BE2C (cell line): ENCODE measurements around the gene MRTFA.

Source experiments
- DNase-seq: peaks from one replicate; pipeline ENCODE4 v3.0.0-alpha.2; 2020
- H3K27me3 ChIP-seq: fragments of 250-450 bp; sonication (Bioruptor Pico); 2 replicates; pipeline ENCODE4 v1.5.1; 2020; ENCODE audit warnings: mild to moderate bottlenecking
- H3K36me3 ChIP-seq: fragments of 250-450 bp; sonication (Bioruptor Pico); 2 replicates; pipeline ENCODE4 v1.5.1; 2020; ENCODE audit warnings: mild to moderate bottlenecking
- H3K4me1 ChIP-seq: fragments of 250-450 bp; sonication (Bioruptor Pico); 2 replicates; pipeline ENCODE4 v1.5.1; 2020
- H3K4me3 ChIP-seq: 2 replicates; pipeline ENCODE4 v1.5.1; 2011; ENCODE audit warnings: low read depth, low read length
- H3K9me3 ChIP-seq: fragments of 250-450 bp; sonication (Bioruptor Pico); 2 replicates; pipeline ENCODE4 v1.5.1; 2020
- TF ChIP-seq, protein P1 (sequence below): IDR thresholded peaks from 2 replicates; pipeline ENCODE4 v1.5.1; 2012; ENCODE audit warnings: mild to moderate bottlenecking, low read depth, low read length

MRTFA gene

GRCh38 chr22:40594346-40594745 is 42.2 kb downstream of the MRTFA start:
- no peak for DNase-seq
- Histone ChIP-seq H3K4me3 (no peak overlapping the region), H3K9me3 (no peaks in the 10 kb centered on the region), H3K36me3 (no peaks in the 10 kb centered on the region), H3K27me3 (no peaks in the 10 kb centered on the region), H3K4me1 (peaks cover 11% of the 10 kb centered on the region)
- TF ChIP-seq, protein P1, sequence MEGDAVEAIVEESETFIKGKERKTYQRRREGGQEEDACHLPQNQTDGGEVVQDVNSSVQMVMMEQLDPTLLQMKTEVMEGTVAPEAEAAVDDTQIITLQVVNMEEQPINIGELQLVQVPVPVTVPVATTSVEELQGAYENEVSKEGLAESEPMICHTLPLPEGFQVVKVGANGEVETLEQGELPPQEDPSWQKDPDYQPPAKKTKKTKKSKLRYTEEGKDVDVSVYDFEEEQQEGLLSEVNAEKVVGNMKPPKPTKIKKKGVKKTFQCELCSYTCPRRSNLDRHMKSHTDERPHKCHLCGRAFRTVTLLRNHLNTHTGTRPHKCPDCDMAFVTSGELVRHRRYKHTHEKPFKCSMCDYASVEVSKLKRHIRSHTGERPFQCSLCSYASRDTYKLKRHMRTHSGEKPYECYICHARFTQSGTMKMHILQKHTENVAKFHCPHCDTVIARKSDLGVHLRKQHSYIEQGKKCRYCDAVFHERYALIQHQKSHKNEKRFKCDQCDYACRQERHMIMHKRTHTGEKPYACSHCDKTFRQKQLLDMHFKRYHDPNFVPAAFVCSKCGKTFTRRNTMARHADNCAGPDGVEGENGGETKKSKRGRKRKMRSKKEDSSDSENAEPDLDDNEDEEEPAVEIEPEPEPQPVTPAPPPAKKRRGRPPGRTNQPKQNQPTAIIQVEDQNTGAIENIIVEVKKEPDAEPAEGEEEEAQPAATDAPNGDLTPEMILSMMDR, result no peak

DNA sequence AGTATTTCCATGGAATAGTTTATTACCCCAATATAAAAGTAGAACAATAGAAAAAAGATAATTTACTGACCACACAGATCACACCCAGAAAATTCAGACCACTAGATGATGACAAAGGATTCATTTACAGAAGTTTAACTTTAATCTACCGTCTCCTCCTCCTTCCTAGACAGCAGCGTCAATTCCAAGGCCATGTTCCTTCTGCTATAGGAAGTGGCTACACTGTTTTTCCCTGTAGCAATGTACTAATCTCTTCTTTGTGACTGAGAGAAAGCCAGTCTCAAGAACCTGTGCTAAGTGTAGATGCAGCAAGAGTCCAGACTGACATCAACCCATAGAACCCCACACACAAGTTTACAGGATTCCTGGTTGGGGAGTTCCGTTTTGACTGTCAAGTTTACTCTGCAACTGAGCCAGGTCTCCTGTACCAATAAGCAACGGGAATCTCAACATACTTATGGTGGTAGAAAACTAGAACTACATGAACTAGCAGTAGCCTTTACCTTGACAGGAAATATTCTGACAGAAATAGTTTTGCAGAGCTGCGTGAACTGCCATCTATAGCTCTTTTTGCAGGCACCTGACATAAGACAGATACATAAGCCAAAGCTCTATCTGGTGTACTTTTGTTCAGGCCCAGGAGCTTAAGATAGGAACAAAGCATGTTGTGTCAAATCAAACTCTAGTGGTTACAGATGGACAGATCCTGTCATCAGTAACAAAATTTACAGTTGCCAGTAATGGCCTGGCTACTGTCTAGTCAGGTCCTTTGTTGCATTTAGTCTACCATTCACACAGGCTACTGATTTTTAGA is 42.9 kb downstream of the MRTFA start:
- H3K4me1 ChIP-seq, result peaks cover 11% of the 10 kb centered on the region
- no peaks in the 10 kb centered on the region for H3K9me3 ChIP-seq
- no peak for DNase-seq
- H3K36me3 ChIP-seq, result no peaks in the 10 kb centered on the region
- TF ChIP-seq, protein P1, result no peak
- H3K27me3 ChIP-seq, result no peaks in the 10 kb centered on the region
- no peak overlapping the region for H3K4me3 ChIP-seq

GRCh38 chr22:40592352-40593113 is 44.0 kb downstream of the MRTFA start:
- no peaks in the 10 kb centered on the region for H3K9me3 ChIP-seq
- peaks cover 11% of the 10 kb centered on the region for H3K4me1 ChIP-seq
- no peak overlapping the region for H3K4me3 ChIP-seq
- TF ChIP-seq, protein P1, result no peak
- no peaks in the 10 kb centered on the region for H3K36me3 ChIP-seq
- DNase-seq, result no peak
- H3K27me3 ChIP-seq, result no peaks in the 10 kb centered on the region

DNA sequence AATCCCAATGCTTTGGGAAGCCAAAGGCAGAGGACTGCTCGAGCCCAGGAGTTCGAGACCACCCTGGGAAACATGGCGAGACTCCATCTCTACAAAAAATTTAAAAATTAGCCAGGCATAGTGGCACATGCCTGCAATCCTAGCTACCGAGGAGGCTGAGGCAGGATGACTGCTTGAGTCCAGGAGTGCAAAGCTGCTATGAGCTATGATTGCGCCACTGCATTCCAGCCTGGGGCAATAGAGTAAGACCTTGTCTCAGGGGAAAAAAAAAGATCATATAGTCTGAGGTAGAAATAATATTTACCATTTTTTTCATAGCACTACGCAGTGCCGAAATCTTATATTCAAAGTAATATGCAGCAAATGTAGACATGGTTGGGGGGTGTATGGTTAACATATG is 47.8 kb downstream of the MRTFA start:
- DNase-seq, result no peak
- no peaks in the 10 kb centered on the region for H3K27me3 ChIP-seq
- H3K36me3 ChIP-seq, result peaks cover 6% of the 10 kb centered on the region
- TF ChIP-seq, protein P1, result no peak
- no peak overlapping the region for H3K4me3 ChIP-seq
- peaks cover 10% of the 10 kb centered on the region for H3K4me1 ChIP-seq
- H3K9me3 ChIP-seq, result no peaks in the 10 kb centered on the region

- Histone ChIP-seq H3K9me3 (no peaks in the 10 kb centered on the region; the same call in 1 of the 2 replicates), H3K27me3 (no peaks in the 10 kb centered on the region), H3K4me3 (no peak overlapping the region), H3K4me1 (peaks cover 5% of the 10 kb centered on the region; the same call in 1 of the 2 replicates), H3K36me3 (peaks cover 6% of the 10 kb centered on the region)
- TF ChIP-seq, protein P1, result no peak
- no peak for DNase-seq
Measured at GRCh38 chr22:40586781-40587180, 49.7 kb downstream of the MRTFA start.
